Measurements from ENCODE around the gene KDM2B. TPM values are rescaled to one million over a fixed set of nuclear protein-coding genes. Genes with fewer than 3 reads are reported as not detected.

KDM2B gene
- total and polyA plus RNA-seq, 2 experiments from 2014 or later, result 59.4 to 161 TPM

- Histone ChIP-seq H3K27ac (ENCODE audit: low read depth) (no peak overlapping the region), H4K20me1 (replicated peaks; ENCODE audit: insufficient read depth) (peaks cover 6% of the 10 kb centered on the region; the same call in 1 of the 2 replicates), H3K9me2 (ENCODE audit: insufficient read depth) (no peaks in the 10 kb centered on the region), H3K36me3 (ENCODE audit: insufficient read depth) (no peaks in the 10 kb centered on the region), H3K4me3 (no peak overlapping the region), H3K4me1 (ENCODE audit: insufficient read depth) (peaks cover 10% of the 10 kb centered on the region; the same call in 1 of the 2 replicates), H3K27me3 (ENCODE audit: insufficient read depth) (no peaks in the 10 kb centered on the region), H3K79me2 (replicated peaks; ENCODE audit: insufficient read depth) (peaks cover 27% of the 10 kb centered on the region), H3K4me2 (no peak overlapping the region), H3F3A (replicated peaks; ENCODE audit: low read depth) (peaks cover 6% of the 10 kb centered on the region; the same call in 1 of the 2 replicates), H2AFZ (no peak overlapping the region)
- no peak overlapping the region for H3K27ac Mint-ChIP-seq
- TF ChIP-seq NANOG (IDR thresholded peaks at IDR 0.05; ENCODE audit: borderline replicate concordance) (no peak), EZH2 (IDR thresholded peaks at IDR 0.05; ENCODE audit: low read depth, unreplicated experiment) (no peak), CREB1 (CRISPR knock-in tag; IDR thresholded peaks at IDR 0.05; ENCODE audit: low read depth) (no peak), CTCF (conservative IDR thresholded peaks at IDR 0.05; ENCODE audit: low read depth in 2 of 2) (no peak), ZNF114 (CRISPR knock-in tag; IDR thresholded peaks at IDR 0.05) (no peak), JUNB (IDR thresholded peaks at IDR 0.05; ENCODE audit: unreplicated experiment) (no peak), REST (IDR thresholded peaks at IDR 0.05; ENCODE audit: unreplicated experiment) (no peak), POLR2AphosphoS5 (IDR thresholded peaks at IDR 0.05; ENCODE audit: low read depth) (no peak), ETS1 (IDR thresholded peaks at IDR 0.05) (no peak), STAT1 (IDR thresholded peaks at IDR 0.05; ENCODE audit: unreplicated experiment) (no peak), ZNF462 (CRISPR knock-in tag; IDR thresholded peaks at IDR 0.05) (no peak), EZH2phosphoT487 (IDR thresholded peaks at IDR 0.05; ENCODE audit: unreplicated experiment) (no peak), ZNF331 (CRISPR knock-in tag; IDR thresholded peaks at IDR 0.05; ENCODE audit: low read depth) (no peak)
- H3K27me3 Mint-ChIP-seq (ENCODE audit: insufficient read depth, low read depth, poor library complexity), result peaks cover 10% of the 10 kb centered on the region
- ATAC-seq (no peak), DNase-seq (ENCODE audit: low spot score) (no peak)
- no peaks in the 10 kb centered on the region for H3K9me3 Mint-ChIP-seq
- H3K4me1 Mint-ChIP-seq, result peaks cover 17% of the 10 kb centered on the region; the same call in 2 of the 3 replicates
- peaks cover 1% of the 10 kb centered on the region; the same call in 1 of the 3 replicates for H3K36me3 Mint-ChIP-seq (ENCODE audit: low read depth)
- no peak overlapping the region for H3K4me3 Mint-ChIP-seq
These were observed 183.3 kb downstream of the KDM2B start for GRCh38 chr12:121397521-121397920.

All from GM23338 (cell line).